ENCODE data around the gene FAM216B. TPM values are rescaled to one million over a fixed set of nuclear protein-coding genes. Genes with fewer than 3 reads are reported as not detected.

The FAM216B gene
- total RNA-seq, 1 donor, result under 0.01 TPM

GRCh38 chr13:42753697-42754096 lies 27.7 kb upstream of the FAM216B start:
- Histone ChIP-seq H3K27me3 (ENCODE audit: insufficient read depth, low read length) (no peaks in the 10 kb centered on the region), H4K20me1 (ENCODE audit: insufficient read depth, low read length) (no peaks in the 10 kb centered on the region), H3K4me3 (ENCODE audit: insufficient read depth, low read length) (no peak overlapping the region), H3K9me3 (ENCODE audit: low read depth, low read length) (no peaks in the 10 kb centered on the region), H2AFZ (ENCODE audit: low read length) (no peak overlapping the region), H3K36me3 (ENCODE audit: insufficient read depth, low read length) (no peaks in the 10 kb centered on the region), H3K79me2 (ENCODE audit: insufficient read depth, low read length) (no peaks in the 10 kb centered on the region), H3K4me1 (ENCODE audit: insufficient read depth, low read length) (no peaks in the 10 kb centered on the region), H3K27ac (ENCODE audit: low read depth, low read length) (no peak overlapping the region), H3K4me2 (ENCODE audit: insufficient read depth, low read length) (no peak overlapping the region)
- peak; percentile 43 for DNase-seq (ENCODE audit: insufficient read length, low spot score, missing footprints)
- no peak for TF ChIP-seq CTCF (IDR thresholded peaks at IDR 0.05; ENCODE audit: extremely low read depth, low read depth, low read length)

GRCh38 chr13:42754801-42755510 lies 26.4 kb upstream of the FAM216B start:
- Histone ChIP-seq H4K20me1 (ENCODE audit: insufficient read depth, low read length) (no peaks in the 10 kb centered on the region), H3K79me2 (ENCODE audit: insufficient read depth, low read length) (no peaks in the 10 kb centered on the region), H3K9me3 (ENCODE audit: low read depth, low read length) (no peaks in the 10 kb centered on the region), H3K4me1 (ENCODE audit: insufficient read depth, low read length) (no peaks in the 10 kb centered on the region), H3K36me3 (ENCODE audit: insufficient read depth, low read length) (no peaks in the 10 kb centered on the region), H3K4me3 (ENCODE audit: insufficient read depth, low read length) (no peak overlapping the region), H2AFZ (ENCODE audit: low read length) (no peak overlapping the region), H3K27ac (ENCODE audit: low read depth, low read length) (no peak overlapping the region), H3K27me3 (ENCODE audit: insufficient read depth, low read length) (no peaks in the 10 kb centered on the region), H3K4me2 (ENCODE audit: insufficient read depth, low read length) (no peak overlapping the region)
- peak; percentile 42 for DNase-seq (ENCODE audit: insufficient read length, low spot score, missing footprints)
- TF ChIP-seq CTCF (IDR thresholded peaks at IDR 0.05; ENCODE audit: extremely low read depth, low read depth, low read length), result no peak

- H3K36me3 ChIP-seq (ENCODE audit: insufficient read depth, low read length), result no peaks in the 10 kb centered on the region
- no peak for TF ChIP-seq CTCF (IDR thresholded peaks at IDR 0.05; ENCODE audit: extremely low read depth, low read depth, low read length)
- peaks cover 4% of the 10 kb centered on the region for H3K4me1 ChIP-seq (ENCODE audit: insufficient read depth, low read length)
- H3K4me2 ChIP-seq (ENCODE audit: insufficient read depth, low read length), result no peak overlapping the region
- H4K20me1 ChIP-seq (ENCODE audit: insufficient read depth, low read length), result no peaks in the 10 kb centered on the region
- H3K79me2 ChIP-seq (ENCODE audit: insufficient read depth, low read length), result no peaks in the 10 kb centered on the region
- no peaks in the 10 kb centered on the region for H3K9me3 ChIP-seq (ENCODE audit: low read depth, low read length)
- H3K27me3 ChIP-seq (ENCODE audit: insufficient read depth, low read length), result no peaks in the 10 kb centered on the region
- H3K27ac ChIP-seq (ENCODE audit: low read depth, low read length), result no peak overlapping the region
- no peak overlapping the region for H2AFZ ChIP-seq (ENCODE audit: low read length)
- DNase-seq (ENCODE audit: insufficient read length, low spot score, missing footprints), result no peak
- H3K4me3 ChIP-seq (ENCODE audit: insufficient read depth, low read length), result no peak overlapping the region
Observed at GRCh38 chr13:42757678-42758420, 23.5 kb upstream of the FAM216B start.

- no peak overlapping the region for H3K27ac ChIP-seq (ENCODE audit: low read depth, low read length)
- no peaks in the 10 kb centered on the region for H3K36me3 ChIP-seq (ENCODE audit: insufficient read depth, low read length)
- H3K27me3 ChIP-seq (ENCODE audit: insufficient read depth, low read length), result no peaks in the 10 kb centered on the region
- no peaks in the 10 kb centered on the region for H3K9me3 ChIP-seq (ENCODE audit: low read depth, low read length)
- no peak for TF ChIP-seq CTCF (IDR thresholded peaks at IDR 0.05; ENCODE audit: extremely low read depth, low read depth, low read length)
- no peak overlapping the region for H3K4me2 ChIP-seq (ENCODE audit: insufficient read depth, low read length)
- no peaks in the 10 kb centered on the region for H4K20me1 ChIP-seq (ENCODE audit: insufficient read depth, low read length)
- no peak for DNase-seq (ENCODE audit: insufficient read length, low spot score, missing footprints)
- H3K4me3 ChIP-seq (ENCODE audit: insufficient read depth, low read length), result no peak overlapping the region
- peaks cover 4% of the 10 kb centered on the region for H3K4me1 ChIP-seq (ENCODE audit: insufficient read depth, low read length)
- no peaks in the 10 kb centered on the region for H3K79me2 ChIP-seq (ENCODE audit: insufficient read depth, low read length)
- H2AFZ ChIP-seq (ENCODE audit: low read length), result no peak overlapping the region
Observed at GRCh38 chr13:42758515-42758914, 22.9 kb upstream of the FAM216B start.

Measured in osteoblast (primary cell).